H1 (cell line): Measurements from ENCODE around the gene NMD3. TPM values are rescaled to one million over a fixed set of nuclear protein-coding genes. Genes with fewer than 3 reads are reported as not detected.

Source experiments
- BCL11A ChIP-seq, 2 experiments: IDR thresholded peaks; one replicate each; pipeline ENCODE4 v1.6.1; 2011; ENCODE audit warnings: low read depth in 2 of 2, low read length in 2 of 2, mild to moderate bottlenecking in 2 of 2
- CBX8 ChIP-seq: fragments of 300-800, 300-1000 bp; sonication (generic); IDR thresholded peaks from 2 replicates; pipeline ENCODE4 v1.7.1; 2016; ENCODE audit warnings: low read depth, low read length, borderline replicate concordance
- FOSL1 ChIP-seq: IDR thresholded peaks from 2 replicates; pipeline ENCODE4 v1.6.1; 2011; ENCODE audit warnings: mild to moderate bottlenecking, low read depth, low read length, moderate library complexity; ENCODE audit not compliant: insufficient read depth
- JUND ChIP-seq: IDR thresholded peaks from 2 replicates; pipeline ENCODE4 v1.6.1; 2011; ENCODE audit warnings: mild to moderate bottlenecking, improper control_type of control experiment, low read length
- TEAD4 ChIP-seq: IDR thresholded peaks from 2 replicates; pipeline ENCODE4 v1.6.1; 2012; ENCODE audit warnings: low read depth, low read length, inconsistent platforms, mixed read lengths
- polyA plus RNA-seq, 7 experiments: library from polyadenylated mRNA; depleted of rRNA in 3 of 7; stranded (reverse) in 5 of 7; unstranded in 2 of 7; fragments of >200 nt in 5 of 7; fragments of 200-250 nt in 2 of 7; gene quantifications; 1 replicate in 5 of 7; 2 replicates in 1 of 7; 4 replicates in 1 of 7; pipeline versions ENCODE4 v1.2.1 to v1.2.3, GENCODE V29; 2011 to 2013; ENCODE audit warnings: missing spikeins in 2 of 7, mixed read lengths in 2 of 7
- total RNA-seq: library from RNA; stranded (reverse); fragmentation: NEBNext Ultra II Directional; extraction: Animal tissue kit (Norgen Biotek cat#: 25700); gene quantifications from 2 replicates; pipeline ENCODE4 v1.2.1, GENCODE V29; 2021
- TF ChIP-seq, protein P1 (sequence below): fragments of 300-600 bp; sonication (generic); IDR thresholded peaks from 2 replicates; pipeline ENCODE4 v1.7.1; 2012; ENCODE audit warnings: low read length, moderate library complexity, mild to moderate bottlenecking, inconsistent platforms; ENCODE audit not compliant: insufficient replicate concordance

NMD3 gene
- total and polyA plus RNA-seq, 2 of the 8 experiments (the other 6 are each of a cell fraction or from before 2014, with no cell fraction given), result 12.1 to 64.2 TPM

DNA sequence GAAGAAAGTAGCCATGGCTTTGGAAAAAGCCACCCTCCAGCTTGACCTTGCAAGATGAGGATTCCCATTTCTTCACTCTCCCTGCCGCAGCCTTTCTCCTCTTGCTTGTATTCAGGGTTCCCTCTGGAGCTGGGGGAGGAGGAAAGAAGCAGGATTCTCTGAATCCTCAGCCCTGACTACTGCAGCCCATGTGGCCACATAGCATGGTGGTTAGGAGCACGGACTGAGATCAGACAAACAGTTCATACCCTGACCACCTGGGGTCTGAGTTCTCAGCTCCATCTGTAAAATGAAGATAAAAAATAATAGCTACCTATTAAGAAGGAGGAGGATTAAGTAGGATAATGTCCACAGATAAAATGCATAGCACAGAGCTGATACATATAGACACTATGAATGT is 72.3 kb downstream of the NMD3 start (continued):
- TF ChIP-seq, protein P1, sequence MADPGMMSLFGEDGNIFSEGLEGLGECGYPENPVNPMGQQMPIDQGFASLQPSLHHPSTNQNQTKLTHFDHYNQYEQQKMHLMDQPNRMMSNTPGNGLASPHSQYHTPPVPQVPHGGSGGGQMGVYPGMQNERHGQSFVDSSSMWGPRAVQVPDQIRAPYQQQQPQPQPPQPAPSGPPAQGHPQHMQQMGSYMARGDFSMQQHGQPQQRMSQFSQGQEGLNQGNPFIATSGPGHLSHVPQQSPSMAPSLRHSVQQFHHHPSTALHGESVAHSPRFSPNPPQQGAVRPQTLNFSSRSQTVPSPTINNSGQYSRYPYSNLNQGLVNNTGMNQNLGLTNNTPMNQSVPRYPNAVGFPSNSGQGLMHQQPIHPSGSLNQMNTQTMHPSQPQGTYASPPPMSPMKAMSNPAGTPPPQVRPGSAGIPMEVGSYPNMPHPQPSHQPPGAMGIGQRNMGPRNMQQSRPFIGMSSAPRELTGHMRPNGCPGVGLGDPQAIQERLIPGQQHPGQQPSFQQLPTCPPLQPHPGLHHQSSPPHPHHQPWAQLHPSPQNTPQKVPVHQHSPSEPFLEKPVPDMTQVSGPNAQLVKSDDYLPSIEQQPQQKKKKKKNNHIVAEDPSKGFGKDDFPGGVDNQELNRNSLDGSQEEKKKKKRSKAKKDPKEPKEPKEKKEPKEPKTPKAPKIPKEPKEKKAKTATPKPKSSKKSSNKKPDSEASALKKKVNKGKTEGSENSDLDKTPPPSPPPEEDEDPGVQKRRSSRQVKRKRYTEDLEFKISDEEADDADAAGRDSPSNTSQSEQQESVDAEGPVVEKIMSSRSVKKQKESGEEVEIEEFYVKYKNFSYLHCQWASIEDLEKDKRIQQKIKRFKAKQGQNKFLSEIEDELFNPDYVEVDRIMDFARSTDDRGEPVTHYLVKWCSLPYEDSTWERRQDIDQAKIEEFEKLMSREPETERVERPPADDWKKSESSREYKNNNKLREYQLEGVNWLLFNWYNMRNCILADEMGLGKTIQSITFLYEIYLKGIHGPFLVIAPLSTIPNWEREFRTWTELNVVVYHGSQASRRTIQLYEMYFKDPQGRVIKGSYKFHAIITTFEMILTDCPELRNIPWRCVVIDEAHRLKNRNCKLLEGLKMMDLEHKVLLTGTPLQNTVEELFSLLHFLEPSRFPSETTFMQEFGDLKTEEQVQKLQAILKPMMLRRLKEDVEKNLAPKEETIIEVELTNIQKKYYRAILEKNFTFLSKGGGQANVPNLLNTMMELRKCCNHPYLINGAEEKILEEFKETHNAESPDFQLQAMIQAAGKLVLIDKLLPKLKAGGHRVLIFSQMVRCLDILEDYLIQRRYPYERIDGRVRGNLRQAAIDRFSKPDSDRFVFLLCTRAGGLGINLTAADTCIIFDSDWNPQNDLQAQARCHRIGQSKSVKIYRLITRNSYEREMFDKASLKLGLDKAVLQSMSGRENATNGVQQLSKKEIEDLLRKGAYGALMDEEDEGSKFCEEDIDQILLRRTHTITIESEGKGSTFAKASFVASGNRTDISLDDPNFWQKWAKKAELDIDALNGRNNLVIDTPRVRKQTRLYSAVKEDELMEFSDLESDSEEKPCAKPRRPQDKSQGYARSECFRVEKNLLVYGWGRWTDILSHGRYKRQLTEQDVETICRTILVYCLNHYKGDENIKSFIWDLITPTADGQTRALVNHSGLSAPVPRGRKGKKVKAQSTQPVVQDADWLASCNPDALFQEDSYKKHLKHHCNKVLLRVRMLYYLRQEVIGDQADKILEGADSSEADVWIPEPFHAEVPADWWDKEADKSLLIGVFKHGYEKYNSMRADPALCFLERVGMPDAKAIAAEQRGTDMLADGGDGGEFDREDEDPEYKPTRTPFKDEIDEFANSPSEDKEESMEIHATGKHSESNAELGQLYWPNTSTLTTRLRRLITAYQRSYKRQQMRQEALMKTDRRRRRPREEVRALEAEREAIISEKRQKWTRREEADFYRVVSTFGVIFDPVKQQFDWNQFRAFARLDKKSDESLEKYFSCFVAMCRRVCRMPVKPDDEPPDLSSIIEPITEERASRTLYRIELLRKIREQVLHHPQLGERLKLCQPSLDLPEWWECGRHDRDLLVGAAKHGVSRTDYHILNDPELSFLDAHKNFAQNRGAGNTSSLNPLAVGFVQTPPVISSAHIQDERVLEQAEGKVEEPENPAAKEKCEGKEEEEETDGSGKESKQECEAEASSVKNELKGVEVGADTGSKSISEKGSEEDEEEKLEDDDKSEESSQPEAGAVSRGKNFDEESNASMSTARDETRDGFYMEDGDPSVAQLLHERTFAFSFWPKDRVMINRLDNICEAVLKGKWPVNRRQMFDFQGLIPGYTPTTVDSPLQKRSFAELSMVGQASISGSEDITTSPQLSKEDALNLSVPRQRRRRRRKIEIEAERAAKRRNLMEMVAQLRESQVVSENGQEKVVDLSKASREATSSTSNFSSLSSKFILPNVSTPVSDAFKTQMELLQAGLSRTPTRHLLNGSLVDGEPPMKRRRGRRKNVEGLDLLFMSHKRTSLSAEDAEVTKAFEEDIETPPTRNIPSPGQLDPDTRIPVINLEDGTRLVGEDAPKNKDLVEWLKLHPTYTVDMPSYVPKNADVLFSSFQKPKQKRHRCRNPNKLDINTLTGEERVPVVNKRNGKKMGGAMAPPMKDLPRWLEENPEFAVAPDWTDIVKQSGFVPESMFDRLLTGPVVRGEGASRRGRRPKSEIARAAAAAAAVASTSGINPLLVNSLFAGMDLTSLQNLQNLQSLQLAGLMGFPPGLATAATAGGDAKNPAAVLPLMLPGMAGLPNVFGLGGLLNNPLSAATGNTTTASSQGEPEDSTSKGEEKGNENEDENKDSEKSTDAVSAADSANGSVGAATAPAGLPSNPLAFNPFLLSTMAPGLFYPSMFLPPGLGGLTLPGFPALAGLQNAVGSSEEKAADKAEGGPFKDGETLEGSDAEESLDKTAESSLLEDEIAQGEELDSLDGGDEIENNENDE, result no peak
- TF ChIP-seq JUND (no peak), TEAD4 (no peak), BCL11A (IDR thresholded peaks at IDR 0.05; ENCODE audit: low read depth in 2 of 2, low read length in 2 of 2) (no peak), FOSL1 (no peak), CBX8 (no peak)
